H9 (cell line): ENCODE results near the gene ATP8A2. TPM values are rescaled to one million over a fixed set of nuclear protein-coding genes. Genes with fewer than 3 reads are reported as not detected.

Experiments
- DNase-seq: peaks from one replicate; pipeline ENCODE4 v3.0.0-alpha.2; 2017
- H2AFZ ChIP-seq: one replicate; pipeline ENCODE4 v1.6.1; 2013; ENCODE audit warnings: mild to moderate bottlenecking, low read length, control low read depth, moderate library complexity
- H2AK5ac ChIP-seq: 2 replicates; pipeline ENCODE4 v1.6.1; 2013; ENCODE audit warnings: low read length, control low read depth, mixed read lengths; ENCODE audit not compliant: insufficient read length
- H2BK120ac ChIP-seq: one replicate; pipeline ENCODE4 v1.6.1; 2013; ENCODE audit warnings: low read depth, mild to moderate bottlenecking, low read length, control low read depth, inconsistent platforms; ENCODE audit not compliant: poor library complexity, severe bottlenecking
- H2BK12ac ChIP-seq: 2 replicates; pipeline ENCODE4 v1.6.1; 2013; ENCODE audit warnings: low read length, control low read depth, mixed read lengths, low read depth; ENCODE audit not compliant: insufficient read length
- H2BK15ac ChIP-seq: 2 replicates; pipeline ENCODE4 v1.6.1; 2013; ENCODE audit warnings: low read depth, low read length, control low read depth
- H2BK20ac ChIP-seq: one replicate; pipeline ENCODE4 v1.6.1; 2013; ENCODE audit warnings: low read depth, mild to moderate bottlenecking, low read length, control low read depth, inconsistent platforms; ENCODE audit not compliant: poor library complexity, severe bottlenecking
- H2BK5ac ChIP-seq: 2 replicates; pipeline ENCODE4 v1.6.1; 2013; ENCODE audit warnings: low read length, control low read depth, mixed read lengths; ENCODE audit not compliant: insufficient read length
- H3K14ac ChIP-seq: 2 replicates; pipeline ENCODE4 v1.6.1; 2013; ENCODE audit warnings: low read length, control low read depth; ENCODE audit not compliant: insufficient read depth
- H3K18ac ChIP-seq: 2 replicates; pipeline ENCODE4 v1.6.1; 2013; ENCODE audit warnings: low read depth, mild to moderate bottlenecking, mixed read lengths, low read length, control low read depth; ENCODE audit not compliant: insufficient read length
- H3K23ac ChIP-seq: 2 replicates; pipeline ENCODE4 v1.6.1; 2013; ENCODE audit warnings: low read length, control low read depth, mixed read lengths, low read depth; ENCODE audit not compliant: insufficient read length
- H3K23me2 ChIP-seq: 2 replicates; pipeline ENCODE4 v1.6.1; 2013; ENCODE audit warnings: low read depth, mild to moderate bottlenecking, mixed read lengths, low read length, control low read depth; ENCODE audit not compliant: insufficient read length, poor library complexity, severe bottlenecking
- H3K27ac ChIP-seq: 2 replicates; pipeline ENCODE4 v1.5.1; 2013; ENCODE audit warnings: low read length, control low read depth, mixed read lengths, low read depth; ENCODE audit not compliant: insufficient read length
- H3K27me3 ChIP-seq: 2 replicates; pipeline ENCODE4 v1.6.1; 2013; ENCODE audit warnings: low read length, control low read depth, inconsistent platforms; ENCODE audit not compliant: insufficient read depth
- H3K4ac ChIP-seq: 2 replicates; pipeline ENCODE4 v1.6.1; 2013; ENCODE audit warnings: low read depth, mild to moderate bottlenecking, control low read depth, inconsistent platforms, low read length, moderate library complexity
- H3K4me1 ChIP-seq: 2 replicates; pipeline ENCODE4 v1.6.1; 2013; ENCODE audit warnings: low read length, control low read depth, inconsistent platforms; ENCODE audit not compliant: insufficient read depth
- H3K4me2 ChIP-seq: 2 replicates; pipeline ENCODE4 v1.6.1; 2013; ENCODE audit warnings: low read length, control low read depth, mixed read lengths; ENCODE audit not compliant: insufficient read length, insufficient read depth
- H3K56ac ChIP-seq: 2 replicates; pipeline ENCODE4 v1.6.1; 2013; ENCODE audit warnings: low read depth, mild to moderate bottlenecking, mixed read lengths, low read length, control low read depth; ENCODE audit not compliant: insufficient read length
- H3K79me1 ChIP-seq: 2 replicates; pipeline ENCODE4 v1.6.1; 2013; ENCODE audit warnings: low read depth, mild to moderate bottlenecking, moderate library complexity, low read length, control low read depth, inconsistent platforms; ENCODE audit not compliant: insufficient read depth, poor library complexity, severe bottlenecking
- H3K79me2 ChIP-seq: 2 replicates; pipeline ENCODE4 v1.6.1; 2013; ENCODE audit warnings: low read length, control low read depth, inconsistent platforms; ENCODE audit not compliant: insufficient read depth
- H3K9ac ChIP-seq: 2 replicates; pipeline ENCODE4 v1.6.1; 2013; ENCODE audit warnings: low read length, control low read depth, mixed read lengths; ENCODE audit not compliant: insufficient read length; ENCODE audit errors: extremely low read depth
- H3K9me3 ChIP-seq: one replicate; pipeline ENCODE4 v1.6.1; 2013; ENCODE audit warnings: low read depth, low read length, inconsistent platforms; ENCODE audit not compliant: control insufficient read depth
- H3T11ph ChIP-seq: one replicate; pipeline ENCODE4 v1.6.1; 2013; ENCODE audit warnings: mild to moderate bottlenecking, low read length, control low read depth, inconsistent platforms
- H4K20me1 ChIP-seq: one replicate; pipeline ENCODE4 v1.6.1; 2013; ENCODE audit not compliant: control insufficient read depth, insufficient read length, insufficient read depth
- H4K5ac ChIP-seq: 2 replicates; pipeline ENCODE4 v1.6.1; 2013; ENCODE audit warnings: low read depth, mild to moderate bottlenecking, mixed read lengths, low read length, control low read depth; ENCODE audit not compliant: insufficient read length
- H4K8ac ChIP-seq: replicated peaks from 2 replicates; pipeline ENCODE4 v1.6.1; 2013; ENCODE audit warnings: low read length, control low read depth, mixed read lengths, low read depth; ENCODE audit not compliant: insufficient read length
- H4K91ac ChIP-seq: 2 replicates; pipeline ENCODE4 v1.6.1; 2013; ENCODE audit warnings: low read depth, mild to moderate bottlenecking, moderate library complexity, mixed read lengths, low read length, control low read depth; ENCODE audit not compliant: insufficient read length
- H3K27ac Mint-ChIP-seq, 3 experiments: 2 replicates in 2 of 3; 3 replicates in 1 of 3; pipeline ENCODE4 v1.8.0; 2020 to 2021; ENCODE audit warnings: mixed read lengths in 3 of 3, mild to moderate bottlenecking in 1 of 3, moderate library complexity in 1 of 3
- H3K27me3 Mint-ChIP-seq: 2 replicates; pipeline ENCODE4 v1.8.0; 2021; ENCODE audit warnings: low read depth, mild to moderate bottlenecking, moderate library complexity, mixed read lengths
- H3K36me3 Mint-ChIP-seq, 3 experiments: 2 replicates in 2 of 3; 3 replicates in 1 of 3; pipeline ENCODE4 v1.8.0; 2020 to 2021; ENCODE audit warnings: low read depth in 3 of 3, mixed read lengths in 3 of 3; ENCODE audit not compliant: insufficient read depth in 1 of 3
- H3K4me1 Mint-ChIP-seq, 2 experiments: 2 replicates each; pipeline ENCODE4 v1.8.0; 2020; ENCODE audit warnings: mixed read lengths in 2 of 2
- H3K4me3 Mint-ChIP-seq, 2 experiments: 2 replicates in 1 of 2; 3 replicates in 1 of 2; pipeline ENCODE4 v1.8.0; 2020 to 2021; ENCODE audit warnings: mild to moderate bottlenecking in 2 of 2, mixed read lengths in 2 of 2, moderate library complexity in 1 of 2
- H3K9me3 Mint-ChIP-seq, 2 experiments: 2 replicates in 1 of 2; 3 replicates in 1 of 2; pipeline ENCODE4 v1.8.0; 2020; ENCODE audit warnings: mild to moderate bottlenecking in 2 of 2, mixed read lengths in 2 of 2, moderate library complexity in 1 of 2
- WGBS: extraction: QIAGEN DNeasy Blood & Tissue Kit; methylation state at CpG from one replicate; pipeline ENCODE4 v1.1.7; 2013; ENCODE audit warnings: missing lambda C conversion rate, low lambda C conversion rate, mixed read lengths; ENCODE audit not compliant: insufficient read length; ENCODE audit errors: extremely low coverage; 5-methylcytosine and 5-hydroxymethylcytosine counted together
- total RNA-seq: library from RNA; stranded (reverse); gene quantifications from 2 replicates; pipeline ENCODE4 v1.2.1, GENCODE V29; 2021
- TF ChIP-seq, protein P1 (sequence below): fragments of 200-600 bp; sonication (generic); conservative IDR thresholded peaks from 3 replicates; pipeline ENCODE4 v1.8.0; 2021; ENCODE audit warnings: antibody characterized with exemption, mild to moderate bottlenecking

ATP8A2 gene
- total RNA-seq, 1 experiment from 2014 or later: 18.2 TPM

DNA sequence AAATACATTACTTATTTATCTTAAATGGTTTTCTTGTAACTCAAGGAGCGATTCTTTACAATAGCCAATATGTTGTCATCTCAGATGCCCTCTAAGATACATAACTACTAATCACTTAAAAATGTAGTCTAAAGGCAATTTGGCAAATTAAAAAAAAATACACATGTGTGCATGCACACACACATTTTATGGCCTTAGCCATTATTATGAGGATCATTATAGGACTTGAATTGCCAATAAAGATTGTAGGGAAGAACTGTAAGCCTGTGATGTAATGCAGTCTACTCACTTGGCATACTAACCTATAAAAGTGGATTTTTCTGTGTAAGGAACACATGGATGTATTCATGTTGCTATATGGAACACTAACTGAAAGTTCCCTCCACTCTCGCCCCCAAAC is 405.7 kb downstream of the ATP8A2 start:
- H3K4me3 Mint-ChIP-seq: no peak overlapping the region
- H2BK120ac ChIP-seq: no peak overlapping the region
- H3K27ac Mint-ChIP-seq: no peak overlapping the region
- no peak overlapping the region for H3K23ac ChIP-seq
- peaks cover 0 to 2% (median 0%) of the 10 kb centered on the region in 3 experiments; a peak in 1 of 7 replicates for H3K36me3 Mint-ChIP-seq
- H3K27me3 Mint-ChIP-seq: no peaks in the 10 kb centered on the region
- H3T11ph ChIP-seq: no peak overlapping the region
- no peaks in the 10 kb centered on the region for H3K79me2 ChIP-seq
- no peak overlapping the region for H4K91ac ChIP-seq
- no peaks in the 10 kb centered on the region for H4K20me1 ChIP-seq
- no peaks in the 10 kb centered on the region for H3K23me2 ChIP-seq
- no peak overlapping the region for H4K5ac ChIP-seq
- H2AK5ac ChIP-seq: no peak overlapping the region
- no peaks in the 10 kb centered on the region for H3K27me3 ChIP-seq
- H3K79me1 ChIP-seq: no peaks in the 10 kb centered on the region
- H3K4me1 Mint-ChIP-seq: peaks cover 6 to 20% of the 10 kb centered on the region in 2 experiments
- no peak overlapping the region for H2AFZ ChIP-seq
- no peak for DNase-seq
- H3K4me2 ChIP-seq: no peak overlapping the region
- no peak overlapping the region for H3K14ac ChIP-seq
- no peak overlapping the region for H2BK5ac ChIP-seq
- H3K27ac ChIP-seq: no peak overlapping the region
- no peak overlapping the region for H2BK20ac ChIP-seq
- H2BK12ac ChIP-seq: no peak overlapping the region
- no peak overlapping the region for H4K8ac ChIP-seq
- H3K9ac ChIP-seq: no peak overlapping the region
- H3K56ac ChIP-seq: no peak overlapping the region
- H3K4me1 ChIP-seq: no peaks in the 10 kb centered on the region
- H2BK15ac ChIP-seq: no peak overlapping the region
- H3K9me3 Mint-ChIP-seq: peaks cover 0 to 2% of the 10 kb centered on the region in 2 experiments; a peak in 1 of 5 replicates
- H3K18ac ChIP-seq: no peak overlapping the region
- TF ChIP-seq, protein P1, sequence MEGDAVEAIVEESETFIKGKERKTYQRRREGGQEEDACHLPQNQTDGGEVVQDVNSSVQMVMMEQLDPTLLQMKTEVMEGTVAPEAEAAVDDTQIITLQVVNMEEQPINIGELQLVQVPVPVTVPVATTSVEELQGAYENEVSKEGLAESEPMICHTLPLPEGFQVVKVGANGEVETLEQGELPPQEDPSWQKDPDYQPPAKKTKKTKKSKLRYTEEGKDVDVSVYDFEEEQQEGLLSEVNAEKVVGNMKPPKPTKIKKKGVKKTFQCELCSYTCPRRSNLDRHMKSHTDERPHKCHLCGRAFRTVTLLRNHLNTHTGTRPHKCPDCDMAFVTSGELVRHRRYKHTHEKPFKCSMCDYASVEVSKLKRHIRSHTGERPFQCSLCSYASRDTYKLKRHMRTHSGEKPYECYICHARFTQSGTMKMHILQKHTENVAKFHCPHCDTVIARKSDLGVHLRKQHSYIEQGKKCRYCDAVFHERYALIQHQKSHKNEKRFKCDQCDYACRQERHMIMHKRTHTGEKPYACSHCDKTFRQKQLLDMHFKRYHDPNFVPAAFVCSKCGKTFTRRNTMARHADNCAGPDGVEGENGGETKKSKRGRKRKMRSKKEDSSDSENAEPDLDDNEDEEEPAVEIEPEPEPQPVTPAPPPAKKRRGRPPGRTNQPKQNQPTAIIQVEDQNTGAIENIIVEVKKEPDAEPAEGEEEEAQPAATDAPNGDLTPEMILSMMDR: no peak
- WGBS: no CpG with 5 or more reads among the region's 2 CpGs
- no peak overlapping the region for H3K4ac ChIP-seq
- H3K9me3 ChIP-seq: no peaks in the 10 kb centered on the region
